ENCODE measurements around the gene AGTRAP.

AGTRAP gene

DNA sequence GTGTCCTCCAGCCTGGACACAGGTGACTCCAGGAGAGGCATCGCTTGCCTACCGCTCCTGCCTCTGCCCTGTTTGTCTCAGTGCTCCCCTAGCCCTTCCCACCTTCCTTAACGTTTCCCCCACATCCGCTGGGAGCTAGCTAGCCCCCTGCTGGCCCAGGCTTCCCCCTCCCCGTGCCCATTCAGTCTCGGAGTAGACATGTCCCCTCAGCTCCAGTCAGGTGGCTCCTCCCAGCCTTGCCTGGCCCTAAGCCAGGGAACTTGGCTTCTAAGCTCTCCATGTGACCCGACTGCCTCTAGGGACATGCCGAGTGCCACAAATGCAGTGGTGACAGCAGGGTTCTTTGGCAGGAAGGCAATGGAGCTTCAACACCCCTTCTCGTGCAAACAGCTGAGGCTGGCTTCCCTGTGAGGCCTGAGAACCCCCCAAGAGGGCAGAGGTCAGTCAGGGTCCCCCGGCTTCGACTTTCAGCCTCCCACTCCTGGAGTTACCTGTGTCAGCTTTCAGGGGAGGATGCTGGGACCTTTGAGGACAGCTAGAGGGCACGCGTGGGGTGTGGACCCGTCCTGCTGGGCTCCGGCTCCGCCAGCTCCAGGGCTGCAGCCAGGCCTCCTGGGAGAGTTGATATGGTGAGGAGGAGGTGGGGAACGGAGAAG is 28.2 kb upstream of the AGTRAP start:
- DNase-seq, result peak; percentile 63

DNA sequence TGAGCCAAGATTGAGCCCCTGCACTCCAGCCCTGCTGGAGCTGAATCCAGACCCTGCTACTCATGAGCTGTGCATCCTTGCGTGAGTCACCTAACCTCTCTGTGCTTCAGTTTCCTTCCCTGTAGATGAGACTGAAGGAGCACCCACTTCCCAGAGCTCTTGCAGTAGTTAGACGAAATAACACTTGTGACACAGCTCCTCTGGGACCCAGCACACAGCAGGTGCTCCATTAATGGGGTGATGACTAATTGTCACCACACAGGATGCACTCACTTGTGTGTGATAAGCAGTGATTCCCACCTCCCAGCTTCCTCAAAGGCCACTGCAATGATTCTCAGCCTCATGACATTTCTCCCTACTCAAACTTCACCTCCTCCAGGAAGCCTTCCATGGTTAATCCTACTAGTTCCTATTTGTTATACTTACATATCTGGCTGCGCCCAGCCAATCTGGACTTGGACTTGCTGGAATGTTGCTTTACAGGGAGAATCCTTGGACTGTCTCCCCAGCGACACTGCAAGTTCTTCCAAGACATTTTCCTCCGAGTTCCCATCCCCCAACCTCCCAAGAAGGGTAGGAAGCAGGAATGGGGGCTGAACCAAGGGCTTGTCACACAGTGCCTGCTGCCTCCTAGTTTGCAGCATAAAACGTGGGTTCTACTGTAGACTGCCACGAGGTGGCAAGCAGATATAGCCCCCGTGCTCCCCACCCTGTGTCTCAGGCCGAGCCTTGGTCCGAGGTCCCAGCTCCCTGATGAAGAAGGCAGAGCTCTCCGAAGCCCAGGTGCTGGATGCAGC is 27.2 kb upstream of the AGTRAP start:
- no peak for DNase-seq

DNA sequence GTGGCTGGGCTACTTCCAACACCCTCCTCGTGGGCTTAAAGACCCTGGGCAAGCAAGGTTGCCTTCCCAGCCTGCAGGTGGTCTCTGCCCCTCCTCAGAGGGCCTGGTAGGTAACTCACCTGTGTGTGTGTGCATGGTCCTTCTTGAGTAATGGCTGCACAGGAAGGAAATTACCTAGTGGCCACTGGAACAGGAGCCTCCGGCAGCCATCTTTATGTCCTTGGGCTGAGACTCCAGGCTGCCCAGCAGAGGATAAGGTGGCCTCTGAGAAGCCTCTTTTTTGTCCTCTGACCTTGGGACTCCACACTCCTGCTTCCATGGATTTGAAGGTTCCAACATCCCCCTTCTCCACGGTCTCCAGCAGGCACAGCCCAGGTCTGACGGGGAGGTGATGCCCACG is 24.4 kb upstream of the AGTRAP start:
- no peak for DNase-seq

DNA sequence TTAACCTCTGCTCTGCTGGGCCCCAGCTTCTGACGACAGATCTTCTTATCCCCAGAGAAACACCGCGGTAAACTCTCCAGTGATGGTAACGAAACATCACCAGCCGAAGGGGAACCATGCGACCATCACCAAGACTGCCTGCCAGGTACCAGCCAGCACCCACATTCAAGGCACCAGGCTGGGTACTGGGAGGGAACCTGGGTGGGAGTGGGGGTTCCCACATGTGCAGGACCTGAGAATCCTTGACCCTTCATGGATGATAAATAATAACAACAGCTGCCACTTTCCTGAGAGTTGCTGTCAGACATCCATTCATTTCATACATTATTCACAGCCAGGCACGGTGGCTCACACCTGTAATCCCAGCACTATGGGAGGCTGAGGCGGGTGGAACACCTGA is 23.7 kb upstream of the AGTRAP start:
- DNase-seq, result no peak

DNA sequence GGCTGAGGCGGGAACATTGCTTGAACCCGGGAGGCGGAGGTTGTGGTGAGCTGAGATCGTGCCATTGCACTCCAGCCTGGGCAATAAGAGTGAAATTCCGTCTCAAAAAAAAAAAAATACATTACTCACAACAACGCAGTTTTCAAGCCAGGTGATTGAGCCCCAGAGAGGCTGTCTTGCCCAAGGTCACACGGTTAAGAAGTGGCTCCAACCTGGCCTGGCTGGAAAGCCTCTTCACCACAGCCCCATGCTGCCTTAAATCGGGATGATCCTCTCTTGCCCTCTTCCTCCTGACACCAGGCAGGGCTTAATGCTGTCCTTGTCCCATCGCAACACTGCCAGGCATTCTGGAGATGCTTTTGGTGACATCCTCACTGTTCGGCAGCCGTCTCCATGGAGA is 22.8 kb upstream of the AGTRAP start:
- no peak for DNase-seq

DNA sequence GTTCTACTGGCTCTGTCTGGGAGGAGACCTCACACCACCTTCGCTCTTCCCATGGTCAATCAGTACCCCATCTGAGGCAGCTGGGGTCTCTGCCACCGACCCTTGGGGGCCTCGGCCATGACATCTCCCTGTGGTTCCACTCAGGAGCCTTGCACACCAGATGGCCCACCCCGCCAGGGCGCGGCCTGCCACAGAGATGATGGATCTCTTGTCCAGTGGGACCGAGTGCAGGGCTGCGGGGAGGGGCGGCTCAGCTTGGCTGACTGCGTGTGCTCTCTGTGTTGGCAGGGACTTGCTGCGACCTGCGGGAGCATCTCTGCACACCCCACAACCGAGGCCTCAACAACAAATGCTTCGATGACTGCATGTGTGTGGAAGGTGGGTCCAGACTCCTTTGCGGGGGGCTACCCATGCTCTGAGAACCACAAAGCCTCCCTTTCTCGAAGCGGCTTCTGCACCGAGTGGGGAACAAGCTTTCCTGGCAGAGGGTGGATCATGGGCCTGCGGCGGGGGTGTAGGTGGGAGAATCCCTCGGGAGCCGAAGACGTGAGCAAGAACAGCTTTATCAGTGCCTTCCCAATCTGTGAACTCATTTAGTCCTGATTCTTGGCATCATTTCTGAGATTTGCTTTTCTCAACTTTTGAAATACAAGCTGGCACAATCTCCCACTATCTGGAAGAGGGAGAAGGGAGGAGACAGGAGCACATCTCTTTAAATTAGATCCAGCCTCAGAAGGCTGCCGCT is 20.9 kb upstream of the AGTRAP start:
- DNase-seq, result no peak

DNA sequence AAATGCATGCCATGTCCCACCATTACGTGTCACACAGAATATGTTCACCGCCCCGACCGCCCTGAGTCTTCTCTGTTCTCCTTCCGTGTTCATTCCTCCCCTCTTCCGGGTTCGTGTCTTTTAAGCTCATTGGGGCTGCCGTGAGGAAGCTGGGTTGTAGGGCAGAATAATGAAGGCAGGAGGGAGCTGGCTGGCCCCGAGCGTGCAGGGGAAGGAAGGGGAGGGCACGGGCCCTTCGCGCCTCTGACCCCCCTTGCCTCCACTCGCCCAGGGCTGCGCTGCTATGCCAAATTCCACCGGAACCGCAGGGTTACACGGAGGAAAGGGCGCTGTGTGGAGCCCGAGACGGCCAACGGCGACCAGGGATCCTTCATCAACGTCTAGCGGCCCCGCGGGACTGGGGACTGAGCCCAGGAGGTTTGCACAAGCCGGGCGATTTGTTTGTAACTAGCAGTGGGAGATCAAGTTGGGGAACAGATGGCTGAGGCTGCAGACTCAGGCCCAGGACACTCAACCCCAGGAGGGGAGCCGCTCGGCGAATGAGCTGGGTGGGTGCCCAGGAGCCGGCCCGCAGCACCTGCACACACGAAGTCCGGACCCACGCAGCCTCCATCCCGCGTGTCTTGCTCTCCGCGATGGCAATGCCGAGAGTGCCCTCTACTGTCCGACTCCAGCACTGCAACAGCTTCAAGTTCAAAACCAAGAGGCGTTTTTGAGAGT is 16.5 kb upstream of the AGTRAP start:
- peak; percentile 74 for DNase-seq

DNA sequence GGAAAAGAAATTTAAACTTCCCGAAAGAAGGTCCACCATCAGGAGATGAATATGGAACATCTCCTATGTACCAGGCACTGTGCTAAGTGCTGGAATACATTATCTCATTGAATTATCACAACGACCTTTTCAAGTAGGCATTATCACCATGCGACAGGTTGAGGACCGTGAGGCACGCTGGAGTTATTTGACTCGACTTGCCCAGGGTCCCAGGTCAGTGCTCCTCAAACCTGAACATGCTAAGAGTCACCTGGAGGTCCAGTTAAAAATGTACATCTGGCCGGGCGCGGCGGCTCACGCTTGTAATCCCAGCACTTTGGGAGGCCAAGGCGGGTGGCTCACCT is 15.9 kb upstream of the AGTRAP start:
- no peak for DNase-seq

DNA sequence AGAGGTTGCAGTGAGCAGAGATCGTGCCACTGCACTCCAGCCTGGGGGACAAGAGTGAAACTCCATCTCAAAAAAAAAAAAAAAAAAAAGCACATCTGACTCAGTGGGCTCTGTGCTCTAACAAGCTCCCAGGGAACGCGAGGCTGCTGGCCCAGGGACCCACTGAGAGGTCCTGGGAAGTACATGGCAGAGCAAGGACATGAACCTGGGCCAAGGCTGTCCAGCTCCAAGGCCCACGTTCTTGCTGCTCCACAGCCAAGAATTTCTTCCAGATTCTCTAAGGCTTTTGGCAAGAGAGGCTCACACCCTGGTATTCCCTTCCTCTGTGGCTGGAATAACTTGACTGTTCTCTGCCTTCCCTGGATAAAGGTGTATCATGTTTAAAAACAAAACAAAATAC is 15.4 kb upstream of the AGTRAP start:
- no peak for DNase-seq

DNA sequence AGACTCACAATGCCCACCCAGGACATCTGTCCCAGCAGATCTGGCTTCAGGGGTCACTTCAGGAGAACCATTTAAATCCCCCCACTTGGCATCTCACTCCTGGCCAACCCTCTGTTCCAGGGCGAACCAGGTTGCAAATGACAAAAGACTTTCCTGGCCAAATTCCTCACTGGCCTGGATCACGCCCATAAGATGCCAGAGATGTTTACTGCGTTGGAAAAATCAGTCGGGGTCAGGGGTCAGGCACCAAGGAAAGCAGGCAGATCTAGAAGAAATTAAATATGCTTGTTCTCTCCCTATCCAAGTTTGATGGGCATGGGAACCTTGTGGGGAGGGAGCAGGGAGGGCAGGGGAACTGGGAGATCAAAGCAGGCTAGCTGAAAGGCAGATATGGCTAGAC is 14.6 kb upstream of the AGTRAP start:
- DNase-seq, result no peak

DNA sequence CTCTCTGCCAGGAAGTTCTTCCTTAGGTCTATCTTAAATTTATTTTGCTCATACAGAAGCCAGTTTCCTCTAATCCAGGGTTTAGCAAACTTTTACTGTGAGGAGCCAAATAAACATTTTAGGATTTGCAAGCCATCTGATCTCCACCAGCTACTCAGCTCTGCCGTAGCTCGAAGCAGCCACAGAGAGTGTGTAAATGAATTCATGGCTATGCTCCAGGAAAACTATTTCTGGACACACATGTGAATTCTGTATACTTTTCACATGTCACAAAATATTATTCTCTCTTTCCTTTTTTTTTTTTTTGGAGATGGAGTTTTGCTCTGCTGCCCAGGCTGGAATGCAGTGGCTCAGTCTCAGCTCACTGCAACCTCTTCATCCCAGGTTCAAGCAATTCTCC is 13.4 kb upstream of the AGTRAP start:
- no peak for DNase-seq

DNA sequence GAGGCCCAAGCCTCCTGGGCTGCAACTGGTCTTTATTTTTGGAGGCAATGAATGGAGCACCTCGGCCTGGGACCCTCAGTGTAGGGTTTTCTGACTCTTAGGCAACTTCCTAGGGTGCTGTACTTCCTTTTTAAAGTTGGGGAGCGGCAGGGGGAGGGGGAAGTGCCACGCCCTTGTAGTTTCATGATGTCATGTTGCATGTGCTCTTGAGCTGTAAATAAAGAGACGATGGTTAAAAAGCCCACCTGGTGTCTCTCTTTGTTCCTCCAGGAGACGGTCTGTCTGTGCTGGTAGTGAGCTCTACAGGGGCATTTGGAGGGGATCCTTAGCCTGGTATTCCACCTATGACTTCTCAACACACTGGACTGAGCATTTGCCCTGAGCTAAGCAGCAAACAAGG is 10.3 kb upstream of the AGTRAP start:
- DNase-seq, result peak; percentile 49

DNA sequence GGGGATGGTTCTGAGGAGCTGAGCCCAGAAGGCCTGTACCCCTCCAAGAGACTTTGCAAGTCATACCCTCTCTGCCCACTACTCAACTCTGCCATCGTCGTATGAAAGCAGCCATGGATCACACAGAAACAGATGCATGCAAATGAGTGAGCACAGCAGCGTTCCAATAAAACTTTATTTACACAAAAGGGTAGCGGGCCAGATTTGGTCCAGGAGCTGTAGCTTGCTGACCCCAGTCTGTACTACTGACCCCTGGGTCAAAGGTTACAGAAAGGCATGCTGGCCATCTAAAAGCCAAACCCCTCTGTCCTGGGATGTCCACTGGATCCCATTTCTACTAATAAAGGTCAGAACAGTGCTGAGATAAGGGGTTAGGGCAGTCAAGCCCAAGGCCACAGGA is 8.8 kb upstream of the AGTRAP start:
- no peak for DNase-seq

DNA sequence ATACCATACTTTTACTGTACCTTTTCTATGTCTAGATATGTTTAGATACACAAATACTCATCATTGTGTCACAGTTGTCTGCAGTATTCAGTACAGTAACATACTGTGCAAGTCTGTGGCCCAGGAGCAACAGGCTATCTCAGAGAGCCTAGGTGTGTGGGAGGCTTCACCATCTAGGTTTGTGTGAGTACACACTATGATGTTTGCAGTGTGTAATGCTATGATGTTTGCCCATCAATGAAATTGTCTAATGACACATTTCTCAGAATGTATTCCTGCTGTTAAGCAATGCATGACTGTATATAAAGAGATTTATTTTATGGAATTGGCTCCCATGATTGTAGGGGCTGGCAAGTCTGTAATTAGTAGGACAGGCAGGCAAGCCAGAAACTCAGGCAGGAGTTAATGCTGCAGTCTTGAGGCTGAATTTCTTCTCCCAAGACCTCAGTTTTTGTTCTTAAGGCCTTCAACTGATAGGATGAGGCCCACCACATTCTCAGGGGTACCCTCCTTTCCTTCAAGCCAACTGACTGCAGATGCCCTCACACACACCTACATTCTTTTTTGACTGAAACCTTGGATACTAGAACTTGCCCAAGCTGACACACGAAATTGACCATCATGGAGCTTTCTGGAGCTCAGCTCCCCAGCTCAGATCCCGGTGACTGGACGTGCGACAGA is 7.7 kb upstream of the AGTRAP start:
- DNase-seq, result no peak

DNA sequence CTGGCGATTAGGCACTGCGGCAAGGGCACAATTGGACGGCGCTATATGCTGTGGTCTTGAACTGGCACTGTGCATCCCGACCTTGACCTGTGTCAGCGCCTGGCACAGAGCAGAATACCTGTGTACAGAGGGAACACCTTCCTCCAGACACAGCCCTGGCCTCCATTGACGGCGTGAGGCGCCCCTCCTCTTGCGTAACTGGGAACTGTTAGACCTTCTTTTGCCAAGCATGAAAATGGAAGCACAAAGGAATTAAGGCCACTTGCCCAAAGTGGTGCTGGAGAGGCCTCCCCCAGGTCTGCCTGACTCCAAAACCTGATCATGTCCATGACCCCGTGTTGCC is 6.8 kb upstream of the AGTRAP start:
- no peak for DNase-seq

DNA sequence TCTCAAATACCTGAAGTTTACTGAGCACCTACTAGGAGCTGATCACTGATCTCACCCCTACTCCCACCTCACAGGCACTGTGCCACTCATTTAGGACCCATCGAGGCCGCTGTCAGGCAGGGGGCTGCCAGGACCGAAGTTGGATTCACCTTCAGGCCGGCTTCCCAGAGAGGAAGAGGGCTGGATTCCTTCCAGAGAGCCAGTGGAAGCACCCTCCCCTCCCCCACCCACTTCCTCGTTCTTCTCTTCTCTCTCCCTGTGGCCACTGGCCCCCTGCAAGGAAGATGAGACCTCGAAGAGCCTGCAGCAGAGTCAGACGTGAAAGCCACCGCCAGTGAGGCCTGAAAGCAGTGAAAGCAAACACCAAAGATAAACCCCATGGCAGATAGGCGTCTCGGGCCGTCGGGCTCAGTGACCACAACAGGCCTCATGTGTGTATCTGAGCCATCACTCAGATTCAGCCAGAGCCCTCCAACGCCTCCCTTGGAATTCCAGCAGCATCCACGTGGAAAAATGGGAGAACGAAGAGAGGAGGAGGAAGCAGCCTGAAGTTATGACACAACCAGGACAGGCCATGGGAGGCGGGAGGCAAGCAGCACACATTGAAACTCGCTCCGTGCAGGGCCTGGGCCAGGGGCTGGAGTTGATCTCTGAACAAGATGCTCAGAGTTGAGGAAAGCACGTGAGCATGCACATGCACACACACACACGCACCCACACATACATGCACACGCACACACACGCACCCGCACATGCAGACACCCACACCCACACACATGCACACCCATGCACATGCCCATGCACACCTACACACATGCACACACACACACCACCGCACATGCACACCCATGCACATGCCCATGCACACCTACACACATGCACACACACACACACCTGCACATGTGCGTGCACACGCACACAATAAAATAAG is 6.2 kb upstream of the AGTRAP start:
- DNase-seq, result no peak

DNA sequence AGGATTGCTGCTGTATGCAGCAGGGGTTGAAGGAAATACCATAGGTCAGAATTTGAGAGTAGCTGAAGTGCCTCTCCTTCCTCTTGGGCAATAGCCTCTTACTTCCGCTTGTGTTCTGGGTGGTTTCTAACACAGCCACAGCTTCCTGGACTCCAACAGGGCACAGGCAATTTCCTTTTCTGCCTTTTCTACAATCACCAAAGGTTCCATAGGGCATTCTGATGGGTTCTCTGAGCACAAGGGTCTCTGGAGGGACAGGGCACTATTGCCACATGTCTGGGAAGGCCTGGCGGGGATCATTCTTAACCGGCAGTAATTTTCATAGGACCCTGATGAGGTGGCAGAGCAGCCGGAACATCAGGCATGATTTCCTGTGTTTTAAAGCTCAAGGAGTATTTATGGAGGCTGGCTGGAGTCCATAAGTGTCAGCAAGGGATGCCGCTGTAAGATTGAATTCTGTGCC is 5.5 kb upstream of the AGTRAP start:
- no peak for DNase-seq

DNA sequence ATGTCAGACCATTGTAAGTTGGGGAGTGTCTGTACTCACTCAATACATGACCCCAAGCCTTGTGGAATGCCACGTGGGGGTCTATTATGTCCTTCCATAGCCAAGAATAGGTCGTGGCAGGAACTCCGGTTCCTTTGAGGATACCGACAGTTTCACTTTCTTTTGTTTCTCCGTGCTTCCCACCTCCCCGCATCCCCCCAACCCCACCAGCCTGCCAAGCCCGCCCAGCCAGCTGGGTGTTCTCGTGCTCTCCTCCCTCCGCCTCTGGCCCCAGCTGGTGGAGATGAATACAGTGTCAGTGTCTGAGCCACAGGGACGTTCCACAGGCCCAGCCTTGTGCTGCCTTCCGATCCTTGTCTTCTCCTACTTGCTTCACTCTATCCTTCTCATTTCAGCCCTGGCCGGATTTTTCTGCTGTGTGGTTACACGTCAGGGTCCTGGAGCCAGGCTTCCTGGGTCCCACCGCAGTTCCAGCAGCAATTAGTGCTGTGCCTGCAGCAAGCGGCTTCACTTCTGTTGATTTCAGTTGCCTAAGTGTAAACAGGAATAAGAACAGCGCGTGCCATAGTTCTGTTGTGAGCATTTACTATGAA is 4.1 kb upstream of the AGTRAP start:
- DNase-seq, result peak; percentile 6

DNA sequence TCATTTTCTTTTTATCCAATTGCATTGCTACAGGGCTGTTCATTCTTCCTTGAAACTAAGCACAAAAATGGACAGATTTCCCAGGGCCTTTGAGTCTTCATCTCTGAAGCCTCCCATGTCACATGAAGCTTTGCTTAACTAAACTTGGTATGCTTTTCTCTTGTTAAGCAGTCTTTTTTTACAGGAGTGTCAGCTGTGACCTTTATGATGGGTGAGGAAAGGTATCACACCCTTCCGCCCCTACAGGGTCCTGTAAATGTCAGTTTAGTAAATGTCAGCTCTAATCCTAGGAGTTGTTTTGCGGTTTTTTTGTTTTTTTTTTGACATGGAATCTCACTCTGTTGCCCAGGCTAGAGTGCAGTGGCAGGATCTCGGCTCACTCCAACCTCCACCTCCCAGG is 2.6 kb upstream of the AGTRAP start:
- no peak for DNase-seq

DNA sequence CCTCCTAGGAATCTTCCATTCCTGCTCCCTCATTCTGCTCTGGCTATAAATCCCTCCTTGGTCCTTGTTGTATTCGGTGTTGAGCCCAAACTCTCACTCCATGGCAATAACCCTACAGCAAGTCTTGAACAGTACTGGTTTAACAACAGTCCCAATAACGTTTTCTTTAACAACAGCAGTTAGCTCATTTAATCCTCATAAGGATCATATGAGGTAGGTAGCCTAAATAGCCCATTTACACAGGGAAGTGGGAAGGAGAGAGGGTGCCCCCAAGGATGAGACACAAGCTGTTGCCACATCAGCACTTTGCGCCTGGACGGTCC is 444 bp upstream of the AGTRAP start:
- DNase-seq, result no peak

Measured in NCI-H146 (cell line).